Fibroblast of skin of abdomen (primary cell): ENCODE results near the gene ACSM5. TPM values are rescaled to one million over a fixed set of nuclear protein-coding genes. Genes with fewer than 3 reads are reported as not detected.

Experiments
- DNase-seq: peaks from one replicate; pipeline ENCODE4 v3.0.0-alpha.2; 2013
- polyA plus RNA-seq, 2 experiments: library from polyadenylated mRNA; unstranded; fragments of 120-200 nt; gene quantifications; one replicate each; pipeline ENCODE4 v1.2.1, GENCODE V29; 2013; ENCODE audit not compliant: insufficient read length in 2 of 2

Gene ACSM5
- not detected for polyA plus RNA-seq (2013, experiment 1 of 2; ENCODE audit: insufficient read length)
- not detected for polyA plus RNA-seq (2013, experiment 2 of 2; ENCODE audit: insufficient read length)

- DNase-seq, result no peak
These were observed at the start of gene ACSM5 for GRCh38 chr16:20409398-20410120. Gene ACSM5 (plus strand): TSS chr16:20409534. CDS start chr16:20411485, 1,951 bp downstream.

GRCh38 chr16:20359997-20360396 is 49.3 kb upstream of the ACSM5 start:
- no peak for DNase-seq

- no peak for DNase-seq
These were observed 46.1 kb upstream of the ACSM5 start for GRCh38 chr16:20363191-20363590.

GRCh38 chr16:20364051-20364450 is 45.3 kb upstream of the ACSM5 start:
- DNase-seq, result no peak

GRCh38 chr16:20369452-20370054 is 39.8 kb upstream of the ACSM5 start:
- DNase-seq, result no peak

- DNase-seq, result no peak
These were observed 36.6 kb upstream of the ACSM5 start for GRCh38 chr16:20372701-20373100.

GRCh38 chr16:20377181-20377580 is 32.2 kb upstream of the ACSM5 start:
- DNase-seq, result no peak

GRCh38 chr16:20380782-20381181 is 28.6 kb upstream of the ACSM5 start:
- DNase-seq, result no peak

GRCh38 chr16:20382202-20382948 is 27.0 kb upstream of the ACSM5 start:
- no peak for DNase-seq

- peak; percentile 42 for DNase-seq
These were observed 26.0 kb upstream of the ACSM5 start for GRCh38 chr16:20383106-20384029.

GRCh38 chr16:20385844-20386832 is 23.2 kb upstream of the ACSM5 start:
- DNase-seq, result peak; percentile 29

GRCh38 chr16:20387978-20388377 is 21.4 kb upstream of the ACSM5 start:
- DNase-seq, result no peak

GRCh38 chr16:20388854-20389253 is 20.5 kb upstream of the ACSM5 start:
- no peak for DNase-seq

- DNase-seq, result no peak
These were observed 18.3 kb upstream of the ACSM5 start for GRCh38 chr16:20391045-20391444.

GRCh38 chr16:20393801-20394577 is 15.3 kb upstream of the ACSM5 start:
- DNase-seq, result no peak

- no peak for DNase-seq
These were observed 13.4 kb upstream of the ACSM5 start for GRCh38 chr16:20395946-20396345.

- DNase-seq, result no peak
These were observed 12.4 kb upstream of the ACSM5 start for GRCh38 chr16:20396846-20397467.

GRCh38 chr16:20397468-20398074 is 11.8 kb upstream of the ACSM5 start:
- DNase-seq, result no peak

GRCh38 chr16:20398603-20399002 is 10.7 kb upstream of the ACSM5 start:
- no peak for DNase-seq
